GM21717 (cell line): ENCODE data around the gene CYSLTR1.
"Not testable (repeated sequence)": the region's sequence is repeated elsewhere in the genome, so short reads cannot be mapped to it uniquely, and the experiment has no call there.

Experiments used
- ATAC-seq: cut with Tn5 transposase; IDR thresholded peaks from one replicate; pipeline ENCODE4 v1.9.1; 2021; ENCODE audit warnings: mild to moderate bottlenecking, moderate library complexity; ENCODE audit not compliant: unreplicated experiment

CYSLTR1 gene

GRCh38 chrX:78327370-78328086, at the start of gene CYSLTR1:
TSS of gene CYSLTR1 (minus strand) at chrX:78327611. CDS start at chrX:78273746, 53,865 bp downstream.
- peak; percentile 56 for ATAC-seq

GRCh38 chrX:78377186-78377585, 49.8 kb upstream of the CYSLTR1 start:
- ATAC-seq, result no peak

- no peak for ATAC-seq
Observed at GRCh38 chrX:78375894-78376293, 48.5 kb upstream of the CYSLTR1 start.

- ATAC-seq, result no peak
Observed at GRCh38 chrX:78366576-78366975, 39.2 kb upstream of the CYSLTR1 start.

GRCh38 chrX:78357342-78358055, 30.1 kb upstream of the CYSLTR1 start:
- no peak for ATAC-seq

- ATAC-seq, result peak; percentile 62
Observed at GRCh38 chrX:78333521-78333920, 6.1 kb upstream of the CYSLTR1 start.

- no peak for ATAC-seq
Observed at GRCh38 chrX:78331708-78332107, 4.3 kb upstream of the CYSLTR1 start.

GRCh38 chrX:78330540-78330939, 3.1 kb upstream of the CYSLTR1 start:
- no peak for ATAC-seq

- ATAC-seq, result no peak
Observed at GRCh38 chrX:78330068-78330467, 2.7 kb upstream of the CYSLTR1 start.

- no peak for ATAC-seq
Observed at GRCh38 chrX:78329486-78329885, 2.1 kb upstream of the CYSLTR1 start.

- ATAC-seq, result no peak
Observed at GRCh38 chrX:78326401-78326800, 1.0 kb downstream of the CYSLTR1 start.

GRCh38 chrX:78322863-78323262, 4.5 kb downstream of the CYSLTR1 start:
- ATAC-seq, result no peak

- peak; percentile 95 for ATAC-seq
Observed at GRCh38 chrX:78321809-78322208, 5.6 kb downstream of the CYSLTR1 start.

- no peak for ATAC-seq
Observed at GRCh38 chrX:78316265-78316664, 11.1 kb downstream of the CYSLTR1 start.

- no peak for ATAC-seq
Observed at GRCh38 chrX:78315745-78316144, 11.7 kb downstream of the CYSLTR1 start.

GRCh38 chrX:78314561-78314960, 12.8 kb downstream of the CYSLTR1 start:
- peak; percentile 80 for ATAC-seq

- ATAC-seq, result no peak
Observed at GRCh38 chrX:78313526-78313925, 13.9 kb downstream of the CYSLTR1 start.

- no peak for ATAC-seq
Observed at GRCh38 chrX:78307665-78308064, 19.7 kb downstream of the CYSLTR1 start.

- no peak for ATAC-seq
Observed at GRCh38 chrX:78303086-78303485, 24.3 kb downstream of the CYSLTR1 start.

- not testable (repeated sequence) for ATAC-seq
Observed at GRCh38 chrX:78300933-78301332, 26.5 kb downstream of the CYSLTR1 start.

- ATAC-seq, result no peak
Observed at GRCh38 chrX:78283511-78283910, 43.9 kb downstream of the CYSLTR1 start.

- ATAC-seq, result no peak
Observed at GRCh38 chrX:78237127-78237526, 90.3 kb downstream of the CYSLTR1 start.
